ENCODE results near the gene PATE1.
"Not testable (repeated sequence)": the region's sequence is repeated elsewhere in the genome, so short reads cannot be mapped to it uniquely, and the experiment has no call there.

Gene PATE1

GRCh38 chr11:125745979-125746378, at the start of gene PATE1:
Gene PATE1 (plus strand): TSS chr11:125746279. CDS start chr11:125746305, 26 bp downstream.
- CTCF ChIA-PET = no interaction called here
- DNase-seq = no peak
- H3K4me3 Mint-ChIP-seq = no peak within 1 kb of the TSS
- H3K27ac Mint-ChIP-seq = no peak within 1 kb of the TSS
- peaks cover 4% of the 10 kb centered on the region for H3K27me3 Mint-ChIP-seq
- H3K36me3 Mint-ChIP-seq = no peaks in the 10 kb centered on the region
- H3K4me1 Mint-ChIP-seq = no peaks in the 10 kb centered on the region
- no peaks in the 10 kb centered on the region for H3K9me3 Mint-ChIP-seq

GRCh38 chr11:125701018-125701610, 45.0 kb upstream of the PATE1 start:
- H3K4me1 Mint-ChIP-seq = no peaks in the 10 kb centered on the region
- H3K9me3 Mint-ChIP-seq = peaks cover 2% of the 10 kb centered on the region
- CTCF ChIA-PET = interaction anchor here (0.9 kb wide), 1 partner anchor 8 kb away, joined by 3 read pairs; no protein-coding TSS in a partner anchor
- no peak for DNase-seq
- H3K27ac Mint-ChIP-seq = no peak overlapping the region
- H3K36me3 Mint-ChIP-seq = no peaks in the 10 kb centered on the region
- H3K27me3 Mint-ChIP-seq = peaks cover 6% of the 10 kb centered on the region
- no peak overlapping the region for H3K4me3 Mint-ChIP-seq

- Mint-ChIP-seq H3K36me3 (no peaks in the 10 kb centered on the region), H3K27ac (no peak overlapping the region), H3K27me3 (peaks cover 6% of the 10 kb centered on the region), H3K9me3 (peaks cover 2% of the 10 kb centered on the region), H3K4me1 (no peaks in the 10 kb centered on the region), H3K4me3 (no peak overlapping the region)
- CTCF ChIA-PET = interaction anchor here (0.7 to 0.9 kb wide), 2 partner anchors 9 to 248 kb away, joined by 3 read pairs; no protein-coding TSS in a partner anchor
- no peak for DNase-seq
Observed at GRCh38 chr11:125701858-125702621, 44.0 kb upstream of the PATE1 start.

GRCh38 chr11:125704686-125705085, 41.4 kb upstream of the PATE1 start:
- H3K27me3 Mint-ChIP-seq = peaks cover 13% of the 10 kb centered on the region
- H3K27ac Mint-ChIP-seq, H3K4me1 Mint-ChIP-seq, CTCF ChIA-PET, H3K36me3 Mint-ChIP-seq, H3K4me3 Mint-ChIP-seq, H3K9me3 Mint-ChIP-seq, DNase-seq: not testable (repeated sequence)

- Mint-ChIP-seq H3K9me3 (no peaks in the 10 kb centered on the region), H3K27ac (no peak overlapping the region), H3K4me1 (no peaks in the 10 kb centered on the region), H3K36me3 (no peaks in the 10 kb centered on the region), H3K27me3 (peaks cover 16% of the 10 kb centered on the region), H3K4me3 (no peak overlapping the region)
- DNase-seq = no peak
- CTCF ChIA-PET = no interaction called here
Observed at GRCh38 chr11:125720781-125721180, 25.3 kb upstream of the PATE1 start.

GRCh38 chr11:125724125-125724524, 22.0 kb upstream of the PATE1 start:
- CTCF ChIA-PET = interaction anchor here (1.1 kb wide), 1 partner anchor 149 kb away, joined by 3 read pairs; no protein-coding TSS in a partner anchor
- no peak for DNase-seq
- no peaks in the 10 kb centered on the region for H3K9me3 Mint-ChIP-seq

GRCh38 chr11:125728969-125729368, 17.1 kb upstream of the PATE1 start:
- H3K36me3 Mint-ChIP-seq = no peaks in the 10 kb centered on the region
- H3K27ac Mint-ChIP-seq = no peak overlapping the region
- CTCF ChIA-PET = no interaction called here
- DNase-seq = no peak
- H3K4me3 Mint-ChIP-seq = no peak overlapping the region
- no peaks in the 10 kb centered on the region for H3K4me1 Mint-ChIP-seq
- H3K9me3 Mint-ChIP-seq = no peaks in the 10 kb centered on the region
- peaks cover 8% of the 10 kb centered on the region for H3K27me3 Mint-ChIP-seq

More at GRCh38 chr11:125724125-125724524, 22.0 kb upstream of the PATE1 start:
- Mint-ChIP-seq H3K36me3 (no peaks in the 10 kb centered on the region), H3K27me3 (peaks cover 8% of the 10 kb centered on the region), H3K4me1 (no peaks in the 10 kb centered on the region), H3K4me3 (no peak overlapping the region), H3K27ac (no peak overlapping the region)

GRCh38 chr11:125740617-125741016, 5.5 kb upstream of the PATE1 start:
- no peak for DNase-seq
- Mint-ChIP-seq H3K4me3 (no peak overlapping the region), H3K9me3 (no peaks in the 10 kb centered on the region), H3K27me3 (no peaks in the 10 kb centered on the region), H3K4me1 (no peaks in the 10 kb centered on the region), H3K27ac (no peak overlapping the region), H3K36me3 (no peaks in the 10 kb centered on the region)
- CTCF ChIA-PET = interaction anchor here (0.6 kb wide), 1 partner anchor 110 kb away, joined by 3 read pairs; no protein-coding TSS in a partner anchor

GRCh38 chr11:125743681-125744080, 2.4 kb upstream of the PATE1 start:
- Mint-ChIP-seq H3K27me3 (no peaks in the 10 kb centered on the region), H3K4me1 (no peaks in the 10 kb centered on the region), H3K36me3 (no peaks in the 10 kb centered on the region), H3K9me3 (no peaks in the 10 kb centered on the region), H3K4me3 (no peak overlapping the region), H3K27ac (no peak overlapping the region)
- DNase-seq = no peak
- CTCF ChIA-PET = no interaction called here

GRCh38 chr11:125750629-125751028, 4.5 kb downstream of the PATE1 start:
- H3K4me1 Mint-ChIP-seq = no peaks in the 10 kb centered on the region
- CTCF ChIA-PET = no interaction called here

GRCh38 chr11:125756050-125756449, 10.0 kb downstream of the PATE1 start:
- H3K36me3 Mint-ChIP-seq = no peaks in the 10 kb centered on the region
- H3K27ac Mint-ChIP-seq = no peak overlapping the region
- H3K9me3 Mint-ChIP-seq = no peaks in the 10 kb centered on the region
- H3K4me1 Mint-ChIP-seq = no peaks in the 10 kb centered on the region
- CTCF ChIA-PET = no interaction called here
- peaks cover 11% of the 10 kb centered on the region for H3K27me3 Mint-ChIP-seq
- H3K4me3 Mint-ChIP-seq = no peak overlapping the region
- no peak for DNase-seq

More at GRCh38 chr11:125750629-125751028, 4.5 kb downstream of the PATE1 start:
- Mint-ChIP-seq H3K9me3 (no peaks in the 10 kb centered on the region), H3K27me3 (peaks cover 12% of the 10 kb centered on the region), H3K27ac (no peak overlapping the region), H3K36me3 (no peaks in the 10 kb centered on the region), H3K4me3 (no peak overlapping the region)
- no peak for DNase-seq

- Mint-ChIP-seq H3K4me3 (no peak overlapping the region), H3K27ac (no peak overlapping the region), H3K4me1 (no peaks in the 10 kb centered on the region), H3K9me3 (no peaks in the 10 kb centered on the region), H3K27me3 (peaks cover 7% of the 10 kb centered on the region), H3K36me3 (no peaks in the 10 kb centered on the region)
- CTCF ChIA-PET = no interaction called here
- DNase-seq = no peak
Observed at GRCh38 chr11:125762445-125762844, 16.4 kb downstream of the PATE1 start.

- Mint-ChIP-seq H3K9me3 (no peaks in the 10 kb centered on the region), H3K27me3 (peaks cover 7% of the 10 kb centered on the region), H3K4me3 (no peak overlapping the region), H3K27ac (no peak overlapping the region), H3K36me3 (no peaks in the 10 kb centered on the region), H3K4me1 (no peaks in the 10 kb centered on the region)
- no peak for DNase-seq
- CTCF ChIA-PET = no interaction called here
Observed at GRCh38 chr11:125763483-125763882, 17.4 kb downstream of the PATE1 start.

GRCh38 chr11:125766251-125766650, 20.2 kb downstream of the PATE1 start:
- no peak for DNase-seq
- Mint-ChIP-seq H3K27ac (no peak overlapping the region), H3K4me1 (no peaks in the 10 kb centered on the region), H3K4me3 (no peak overlapping the region), H3K36me3 (no peaks in the 10 kb centered on the region), H3K9me3 (no peaks in the 10 kb centered on the region), H3K27me3 (peaks cover 7% of the 10 kb centered on the region)
- CTCF ChIA-PET = no interaction called here
